ENCODE measurements around the gene CBFA2T2.

- TF ChIP-seq CTCF (IDR thresholded peaks at IDR 0.05; ENCODE audit: borderline replicate concordance, extremely low read depth, low read length, poor library complexity, severe bottlenecking), result no peak
- no peak for TF ChIP-seq EZH2 (IDR thresholded peaks at IDR 0.05; ENCODE audit: borderline replicate concordance, low read depth, low read length, severe bottlenecking)
Observed at GRCh38 chr20:33584976-33585375, 95.1 kb downstream of the CBFA2T2 start.

Data from DND-41 (cell line).